Calu3 (cell line): ENCODE results near the gene MAP1LC3B. TPM values are rescaled to one million over a fixed set of nuclear protein-coding genes. Genes with fewer than 3 reads are reported as not detected.

Experiments
- BruUV-seq: library from RNA; stranded (reverse); fragments of 400-500 nt; replicated peaks from 2 replicates; lab custom pipeline; 2021; lab: Mats Ljungman, UMichigan
- CTCF ChIA-PET: fragments of 300-600 bp; sonication (Branson Sonifier 250); formaldehyde crosslinking; loops from one replicate; lab custom pipeline; 2022; ENCODE audit warnings: antibody characterized with exemption; lab: Charles Lee
- DNase-seq: peaks from one replicate; pipeline ENCODE4 v3.0.0; 2022
- H3K27ac Mint-ChIP-seq: one replicate; pipeline ENCODE4 v1.8.0; 2022; ENCODE audit warnings: mixed read lengths; ENCODE audit not compliant: unreplicated experiment
- H3K27me3 Mint-ChIP-seq: one replicate; pipeline ENCODE4 v1.8.0; 2022; ENCODE audit warnings: mixed read lengths; ENCODE audit not compliant: unreplicated experiment
- H3K36me3 Mint-ChIP-seq: one replicate; pipeline ENCODE4 v1.8.0; 2022; ENCODE audit warnings: mild to moderate bottlenecking, moderate library complexity, mixed read lengths; ENCODE audit not compliant: insufficient read depth, unreplicated experiment
- H3K4me1 Mint-ChIP-seq: one replicate; pipeline ENCODE4 v1.8.0; 2022; ENCODE audit warnings: mild to moderate bottlenecking, low read depth, mixed read lengths; ENCODE audit not compliant: unreplicated experiment
- H3K4me3 Mint-ChIP-seq: one replicate; pipeline ENCODE4 v1.8.0; 2022; ENCODE audit warnings: mild to moderate bottlenecking, low read depth, moderate library complexity, mixed read lengths; ENCODE audit not compliant: unreplicated experiment
- H3K9me3 Mint-ChIP-seq: one replicate; pipeline ENCODE4 v1.8.0; 2022; ENCODE audit warnings: low read depth, mixed read lengths; ENCODE audit not compliant: unreplicated experiment
- CTCF ChIP-seq: fragments of 200-600 bp; IDR thresholded peaks from one replicate; pipeline ENCODE4 v1.8.0; 2022; ENCODE audit warnings: antibody characterized with exemption; ENCODE audit not compliant: unreplicated experiment
- intact Hi-C: fragments of 100-400 bp; cut with micrococcal nuclease; formaldehyde crosslinking; loops from one replicate; pipeline ENCODE4 v1.10.0; 2022; ENCODE audit not compliant: unreplicated experiment
- total RNA-seq: library from RNA; stranded (reverse); gene quantifications from 2 replicates; pipeline ENCODE4 v1.2.3, GENCODE V29; 2022

The MAP1LC3B gene
- total RNA-seq, 1 experiment from 2014 or later = 71.5 TPM

GRCh38 chr16:87411375-87412271 is 19.5 kb downstream of the MAP1LC3B start:
- CTCF ChIA-PET = interaction anchor here (1.1 kb wide), 1 partner anchor 30 kb away, joined by 4 read pairs; no protein-coding TSS in a partner anchor
- Mint-ChIP-seq H3K36me3 (peaks cover 84% of the 10 kb centered on the region), H3K27me3 (no peaks in the 10 kb centered on the region), H3K4me1 (peaks cover 18% of the 10 kb centered on the region), H3K4me3 (no peak overlapping the region), H3K9me3 (no peaks in the 10 kb centered on the region), H3K27ac (no peak overlapping the region)
- no peak for TF ChIP-seq CTCF
- intact Hi-C loops = loop anchor here (10.0 kb wide), 1 partner anchor 163 kb away; no protein-coding TSS in a partner anchor
- DNase-seq = no peak
- BruUV-seq = no TSS peak

GRCh38 chr16:87412371-87412995 is 20.3 kb downstream of the MAP1LC3B start:
- CTCF ChIA-PET = interaction anchor here (0.9 to 1.1 kb wide), 2 partner anchors 8 to 31 kb away, joined by 3 to 4 read pairs; no protein-coding TSS in a partner anchor
- H3K27ac Mint-ChIP-seq = no peak overlapping the region
- H3K27me3 Mint-ChIP-seq = no peaks in the 10 kb centered on the region
- no peak for TF ChIP-seq CTCF
- H3K4me1 Mint-ChIP-seq = peaks cover 12% of the 10 kb centered on the region
- intact Hi-C loops = loop anchor here (10.0 kb wide), 1 partner anchor 162 kb away; no protein-coding TSS in a partner anchor
- H3K4me3 Mint-ChIP-seq = no peak overlapping the region
- H3K9me3 Mint-ChIP-seq = no peaks in the 10 kb centered on the region
- BruUV-seq = TSS peak; percentile 17
- DNase-seq = no peak
- H3K36me3 Mint-ChIP-seq = peaks cover 80% of the 10 kb centered on the region

GRCh38 chr16:87412996-87413421 is 20.9 kb downstream of the MAP1LC3B start:
- no peak for DNase-seq
- no peak for TF ChIP-seq CTCF
- no peaks in the 10 kb centered on the region for H3K27me3 Mint-ChIP-seq
- CTCF ChIA-PET = interaction anchor here (0.9 kb wide), 1 partner anchor 8 kb away, joined by 3 read pairs; no protein-coding TSS in a partner anchor
- no peak overlapping the region for H3K27ac Mint-ChIP-seq
- no TSS peak for BruUV-seq
- no peaks in the 10 kb centered on the region for H3K9me3 Mint-ChIP-seq
- H3K4me1 Mint-ChIP-seq = peaks cover 7% of the 10 kb centered on the region
- intact Hi-C loops = loop anchor here (10.0 kb wide), 1 partner anchor 162 kb away; no protein-coding TSS in a partner anchor
- peaks cover 75% of the 10 kb centered on the region for H3K36me3 Mint-ChIP-seq
- no peak overlapping the region for H3K4me3 Mint-ChIP-seq

GRCh38 chr16:87414251-87414680 is 22.1 kb downstream of the MAP1LC3B start:
- Mint-ChIP-seq H3K9me3 (no peaks in the 10 kb centered on the region), H3K4me1 (no peaks in the 10 kb centered on the region), H3K36me3 (peaks cover 70% of the 10 kb centered on the region), H3K27ac (no peak overlapping the region), H3K4me3 (no peak overlapping the region), H3K27me3 (no peaks in the 10 kb centered on the region)
- CTCF ChIA-PET = no interaction called here
- no peak for DNase-seq
- intact Hi-C loops = loop anchor here (10.0 kb wide), 1 partner anchor 161 kb away; no protein-coding TSS in a partner anchor
- TF ChIP-seq CTCF = no peak
- BruUV-seq = no TSS peak
